NT2/D1 (cell line): ENCODE results near the gene ACACA.

ENCODE experiments used
- DNase-seq: peaks from one replicate; pipeline ENCODE4 v3.0.0-alpha.2; 2011; ENCODE audit warnings: low read depth, low spot score
- H3K27me3 ChIP-seq: 2 replicates; pipeline ENCODE4 v1.6.0; 2011; ENCODE audit warnings: mild to moderate bottlenecking; ENCODE audit not compliant: insufficient read length, insufficient read depth
- H3K36me3 ChIP-seq: 2 replicates; pipeline ENCODE4 v1.6.1; 2011; ENCODE audit warnings: mild to moderate bottlenecking, low read length, mixed read lengths; ENCODE audit not compliant: insufficient read depth, insufficient read length
- H3K4me1 ChIP-seq: 2 replicates; pipeline ENCODE4 v1.5.1; 2011; ENCODE audit not compliant: insufficient read depth, insufficient read length
- H3K4me3 ChIP-seq: 2 replicates; pipeline ENCODE4 v1.5.1; 2011; ENCODE audit warnings: low read depth; ENCODE audit not compliant: insufficient read length
- H3K9ac ChIP-seq: 2 replicates; pipeline ENCODE4 v1.6.0; 2011; ENCODE audit warnings: low read depth; ENCODE audit not compliant: insufficient read length
- H3K9me3 ChIP-seq: 2 replicates; pipeline ENCODE4 v1.5.1; 2011; ENCODE audit warnings: mild to moderate bottlenecking, low read length; ENCODE audit not compliant: insufficient read depth
- SUZ12 ChIP-seq: IDR thresholded peaks from 2 replicates; pipeline ENCODE4 v1.6.1; 2011; ENCODE audit not compliant: insufficient read length, insufficient read depth; ENCODE audit errors: extremely low read depth
- YY1 ChIP-seq: IDR thresholded peaks from 2 replicates; pipeline ENCODE4 v1.6.1; 2011; ENCODE audit not compliant: insufficient read length, insufficient read depth
- ZNF274 ChIP-seq: IDR thresholded peaks from 2 replicates; pipeline ENCODE4 v1.6.1; 2011; ENCODE audit warnings: mild to moderate bottlenecking, low read depth, low read length

Gene ACACA

DNA sequence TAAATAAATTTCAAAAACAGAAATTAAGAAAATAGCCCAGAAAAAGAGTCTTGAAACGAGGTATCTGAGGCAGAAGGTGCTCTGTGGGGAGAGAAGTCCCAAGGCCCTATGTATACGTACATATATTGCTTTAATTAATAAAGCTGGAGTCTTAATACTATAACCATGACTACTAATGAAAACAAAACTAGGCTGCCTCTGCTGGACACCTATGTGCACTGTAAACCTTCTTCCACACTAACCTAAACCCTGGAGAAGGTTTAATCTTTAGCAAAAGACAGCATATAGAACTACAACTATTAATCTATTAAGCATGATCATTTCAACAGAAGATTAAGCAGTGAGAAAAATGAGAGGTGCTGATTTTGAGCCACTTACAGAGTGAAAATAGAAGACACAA is 184.8 kb downstream of the ACACA start:
- no peaks in the 10 kb centered on the region for H3K27me3 ChIP-seq
- no peaks in the 10 kb centered on the region for H3K9me3 ChIP-seq
- H3K4me3 ChIP-seq, result no peak overlapping the region
- H3K9ac ChIP-seq, result no peak overlapping the region
- DNase-seq, result no peak
- no peak for TF ChIP-seq SUZ12
- TF ChIP-seq ZNF274, result no peak
- TF ChIP-seq YY1, result no peak
- H3K36me3 ChIP-seq, result peaks cover 46% of the 10 kb centered on the region
- peaks cover 2% of the 10 kb centered on the region for H3K4me1 ChIP-seq

GRCh38 chr17:37220607-37220953 is 186.1 kb downstream of the ACACA start:
- Histone ChIP-seq H3K9ac (no peak overlapping the region), H3K9me3 (no peaks in the 10 kb centered on the region), H3K4me3 (no peak overlapping the region), H3K27me3 (no peaks in the 10 kb centered on the region), H3K4me1 (peaks cover 2% of the 10 kb centered on the region), H3K36me3 (peaks cover 37% of the 10 kb centered on the region)
- TF ChIP-seq YY1, result no peak
- no peak for TF ChIP-seq ZNF274
- TF ChIP-seq SUZ12, result no peak
- DNase-seq, result no peak

DNA sequence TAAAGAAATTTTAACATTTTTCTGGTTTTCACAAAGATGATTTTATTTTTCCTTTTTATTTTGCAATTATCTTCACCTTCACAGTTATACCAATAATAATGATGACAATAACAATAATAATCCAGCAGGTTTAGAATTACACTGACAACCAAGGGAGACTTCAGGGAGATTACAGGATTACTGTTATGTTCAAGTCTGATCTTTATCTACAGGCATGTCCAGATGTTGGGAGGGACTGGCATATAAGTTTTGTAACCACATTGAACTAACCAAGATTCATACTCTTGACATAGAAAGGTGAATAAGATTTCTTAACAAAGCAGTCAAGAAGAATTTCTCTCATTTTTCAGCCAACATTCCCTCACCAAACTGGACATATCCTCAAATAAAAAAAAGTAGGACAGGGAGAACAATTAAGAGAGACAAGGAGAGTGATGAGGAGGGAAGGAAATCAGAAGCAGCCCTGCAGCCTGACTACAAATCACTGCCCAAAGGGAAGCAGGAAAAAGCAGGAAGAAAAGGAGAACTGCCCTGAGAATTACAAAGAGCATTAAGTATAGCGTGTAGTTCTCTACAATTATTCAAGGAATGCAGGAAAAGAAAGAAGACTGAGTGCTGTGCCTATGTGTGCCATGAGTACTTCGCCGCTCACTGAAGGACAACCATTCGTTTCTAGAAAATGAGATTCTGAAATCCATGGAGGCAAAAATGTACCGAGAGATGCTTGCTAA is 186.6 kb downstream of the ACACA start:
- Histone ChIP-seq H3K4me1 (no peaks in the 10 kb centered on the region), H3K9me3 (no peaks in the 10 kb centered on the region), H3K9ac (no peak overlapping the region), H3K4me3 (no peak overlapping the region), H3K27me3 (no peaks in the 10 kb centered on the region), H3K36me3 (peaks cover 36% of the 10 kb centered on the region)
- no peak for TF ChIP-seq ZNF274
- TF ChIP-seq SUZ12, result no peak
- TF ChIP-seq YY1, result no peak
- DNase-seq, result no peak

DNA sequence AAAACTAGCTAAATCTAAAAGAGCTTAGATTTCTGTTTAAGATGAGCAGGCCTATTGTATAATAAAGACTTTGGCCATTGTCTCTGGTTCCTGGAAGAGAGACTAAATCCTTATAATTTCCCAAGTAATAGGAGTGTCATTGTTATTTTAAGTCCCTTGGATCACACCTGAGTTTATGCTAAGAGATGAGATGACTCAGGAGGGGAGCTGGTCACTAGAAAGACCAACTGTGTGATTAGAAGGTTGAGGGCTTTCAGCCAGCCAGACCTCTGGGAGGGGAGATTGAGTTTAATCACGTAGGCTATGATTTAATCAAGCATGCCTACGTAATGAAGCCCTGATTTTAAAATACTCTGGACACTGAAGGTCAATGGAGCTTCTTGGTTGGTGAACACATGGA is 187.8 kb downstream of the ACACA start:
- Histone ChIP-seq H3K4me1 (no peaks in the 10 kb centered on the region), H3K4me3 (no peak overlapping the region), H3K9me3 (no peaks in the 10 kb centered on the region), H3K36me3 (peaks cover 40% of the 10 kb centered on the region), H3K27me3 (no peaks in the 10 kb centered on the region), H3K9ac (no peak overlapping the region)
- no peak for DNase-seq
- TF ChIP-seq SUZ12 (no peak), ZNF274 (no peak), YY1 (no peak)

- Histone ChIP-seq H3K4me3 (no peak overlapping the region), H3K9me3 (no peaks in the 10 kb centered on the region), H3K4me1 (no peaks in the 10 kb centered on the region), H3K9ac (no peak overlapping the region), H3K27me3 (no peaks in the 10 kb centered on the region), H3K36me3 (peaks cover 40% of the 10 kb centered on the region)
- TF ChIP-seq ZNF274, result no peak
- TF ChIP-seq YY1, result no peak
- TF ChIP-seq SUZ12, result no peak
- DNase-seq, result no peak
Observed at GRCh38 chr17:37214416-37214815, 192.2 kb downstream of the ACACA start.

DNA sequence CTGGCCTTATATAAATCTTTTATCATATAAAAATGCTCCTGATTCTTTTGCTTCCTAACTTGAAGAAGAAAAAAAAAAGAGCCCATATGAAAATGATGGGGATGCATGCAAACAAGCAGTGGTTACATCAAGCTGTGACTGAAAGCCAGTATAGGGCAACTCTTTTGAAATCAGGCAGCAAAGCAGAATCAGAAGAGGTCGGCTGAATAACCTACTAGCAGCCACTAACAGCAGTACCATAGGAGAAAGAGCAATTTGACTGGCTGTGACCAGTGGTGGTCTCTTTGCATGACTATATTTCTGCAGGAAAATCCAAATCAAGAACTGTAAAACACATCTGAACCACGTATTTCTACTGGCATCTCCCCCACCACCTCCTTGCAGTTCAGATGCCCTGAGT is 192.7 kb downstream of the ACACA start:
- Histone ChIP-seq H3K9me3 (no peaks in the 10 kb centered on the region), H3K4me3 (no peak overlapping the region), H3K9ac (no peak overlapping the region), H3K4me1 (no peaks in the 10 kb centered on the region), H3K27me3 (no peaks in the 10 kb centered on the region), H3K36me3 (peaks cover 37% of the 10 kb centered on the region)
- DNase-seq, result no peak
- TF ChIP-seq YY1, result no peak
- no peak for TF ChIP-seq ZNF274
- no peak for TF ChIP-seq SUZ12

DNA sequence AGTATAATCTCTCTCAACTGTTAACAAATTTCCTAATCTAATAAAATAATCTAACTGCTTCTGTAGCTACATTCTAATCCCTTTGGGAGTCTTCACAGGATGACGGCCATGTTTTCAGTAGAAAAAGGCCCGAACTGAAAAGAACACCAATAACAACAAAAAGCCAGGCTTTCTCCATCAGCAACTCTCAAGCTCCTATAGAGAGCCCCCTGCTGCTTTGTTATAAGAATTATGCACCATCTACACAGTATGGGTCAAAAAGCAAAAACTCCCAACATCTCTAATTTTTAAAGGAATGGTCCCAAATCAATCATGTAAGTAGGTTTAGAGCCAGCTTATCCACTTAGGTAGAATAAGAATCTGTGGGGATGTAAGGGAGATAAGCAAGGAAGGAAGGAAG is 194.5 kb downstream of the ACACA start:
- Histone ChIP-seq H3K4me3 (no peak overlapping the region), H3K4me1 (no peaks in the 10 kb centered on the region), H3K36me3 (peaks cover 42% of the 10 kb centered on the region), H3K9me3 (no peaks in the 10 kb centered on the region), H3K9ac (no peak overlapping the region), H3K27me3 (no peaks in the 10 kb centered on the region)
- no peak for TF ChIP-seq YY1
- TF ChIP-seq SUZ12, result no peak
- TF ChIP-seq ZNF274, result no peak
- DNase-seq, result no peak

DNA sequence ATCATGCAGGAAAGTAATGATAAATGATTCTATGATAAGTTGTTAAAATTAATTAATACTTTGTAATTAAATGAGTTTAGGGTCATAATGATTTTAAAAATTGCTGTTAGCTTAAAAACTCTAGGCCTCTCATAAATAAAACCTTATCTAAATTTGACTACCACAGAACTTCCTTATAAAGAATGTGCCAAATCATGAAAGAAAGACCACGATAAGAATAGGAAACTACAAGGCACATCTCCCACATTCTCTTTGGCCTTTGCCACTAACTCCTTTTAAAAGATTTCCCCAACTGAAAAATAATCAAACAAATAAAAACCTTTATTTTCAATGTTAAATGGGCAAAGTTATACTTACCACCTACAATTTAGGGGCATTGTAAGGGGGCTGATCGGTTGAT is 195.5 kb downstream of the ACACA start:
- no peak overlapping the region for H3K4me3 ChIP-seq
- H3K9ac ChIP-seq, result no peak overlapping the region
- H3K9me3 ChIP-seq, result no peaks in the 10 kb centered on the region
- no peaks in the 10 kb centered on the region for H3K27me3 ChIP-seq
- no peaks in the 10 kb centered on the region for H3K4me1 ChIP-seq
- H3K36me3 ChIP-seq, result peaks cover 50% of the 10 kb centered on the region
- TF ChIP-seq YY1, result no peak
- no peak for TF ChIP-seq ZNF274
- no peak for TF ChIP-seq SUZ12
- no peak for DNase-seq
